ENCODE results near the gene SNX11. TPM values are rescaled to one million over a fixed set of nuclear protein-coding genes. Genes with fewer than 3 reads are reported as not detected.

The SNX11 gene
- total RNA-seq, 2 experiments from 2014 or later = 12.0 to 17.6 TPM

DNA sequence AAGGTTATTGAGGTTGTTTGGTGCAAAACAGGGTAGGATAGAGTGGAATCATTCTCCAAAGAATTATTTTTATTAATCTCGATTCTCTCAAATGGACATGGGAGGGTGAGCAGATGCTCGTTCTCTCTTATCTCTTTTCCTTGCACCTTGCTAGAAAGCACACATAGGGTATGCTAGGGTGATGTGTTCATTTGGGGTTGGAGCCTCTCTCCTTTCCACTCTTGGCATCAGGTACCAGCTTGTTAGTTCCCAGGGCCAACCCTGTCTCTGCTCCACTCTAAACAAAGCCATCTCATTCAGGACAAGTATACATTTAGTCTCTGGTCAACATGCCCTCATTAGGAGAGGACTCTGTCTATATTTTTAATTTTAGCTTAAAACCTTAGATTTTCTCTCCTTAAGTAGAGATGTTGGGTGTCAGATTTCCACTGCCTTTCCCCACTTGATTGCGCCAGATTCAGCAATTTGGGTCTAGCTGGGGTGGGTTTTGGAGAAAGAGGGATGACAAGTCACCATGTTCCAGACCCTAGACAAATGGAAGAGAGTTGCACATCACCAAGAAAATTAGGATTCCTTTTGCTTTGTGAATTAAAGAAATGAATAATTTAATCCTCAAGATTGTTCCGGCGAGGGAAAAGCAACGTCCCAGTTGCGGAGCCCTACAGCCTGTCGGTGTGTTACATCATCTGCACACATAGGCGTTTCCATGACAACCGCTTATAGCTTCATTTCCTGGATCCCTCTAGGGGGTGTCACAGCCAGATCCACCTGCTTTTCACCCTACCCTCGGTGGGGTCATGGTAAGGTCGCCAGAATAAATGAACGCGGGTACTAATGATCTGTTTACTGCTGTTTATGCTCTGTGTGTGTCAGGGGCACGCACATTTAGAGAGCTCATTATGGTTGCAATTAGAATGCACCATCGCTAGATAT lies 41.6 kb downstream of the SNX11 start:
- Histone ChIP-seq H3K79me2 (ENCODE audit: insufficient read depth, low read depth, low read length) (no peaks in the 10 kb centered on the region), H3K4me1 (ENCODE audit: insufficient read depth, low read length, poor library complexity, severe bottlenecking) (no peaks in the 10 kb centered on the region), H2AFZ (ENCODE audit: low read length) (no peak overlapping the region), H3K9me3 (ENCODE audit: low read length) (no peaks in the 10 kb centered on the region), H3K4me2 (ENCODE audit: low read length) (no peak overlapping the region), H3K27ac (ENCODE audit: low read depth, low read length, poor library complexity, severe bottlenecking) (no peak overlapping the region), H3K4me3 (ENCODE audit: low read depth, low read length, poor library complexity, severe bottlenecking) (no peak overlapping the region), H3K9me2 (ENCODE audit: insufficient read depth, low read length) (no peaks in the 10 kb centered on the region), H3K36me3 (ENCODE audit: insufficient read depth, low read length) (no peaks in the 10 kb centered on the region), H4K20me1 (ENCODE audit: insufficient read depth, low read length) (no peaks in the 10 kb centered on the region)
- ChIA-PET POLR2A (interaction anchor here (1.2 kb wide), 1 partner anchor 10 kb away, joined by 4 read pairs; no protein-coding TSS in a partner anchor), CTCF (ENCODE audit: unreplicated experiment) (no interaction called here)
- intact Hi-C loops (cut with micrococcal nuclease; ENCODE audit: unreplicated experiment) = no loop called here
- peak; percentile 8 for DNase-seq (ENCODE audit: low spot score)
- no TSS peak for BruUV-seq (replicated peaks)
- TF ChIP-seq, protein P1, sequence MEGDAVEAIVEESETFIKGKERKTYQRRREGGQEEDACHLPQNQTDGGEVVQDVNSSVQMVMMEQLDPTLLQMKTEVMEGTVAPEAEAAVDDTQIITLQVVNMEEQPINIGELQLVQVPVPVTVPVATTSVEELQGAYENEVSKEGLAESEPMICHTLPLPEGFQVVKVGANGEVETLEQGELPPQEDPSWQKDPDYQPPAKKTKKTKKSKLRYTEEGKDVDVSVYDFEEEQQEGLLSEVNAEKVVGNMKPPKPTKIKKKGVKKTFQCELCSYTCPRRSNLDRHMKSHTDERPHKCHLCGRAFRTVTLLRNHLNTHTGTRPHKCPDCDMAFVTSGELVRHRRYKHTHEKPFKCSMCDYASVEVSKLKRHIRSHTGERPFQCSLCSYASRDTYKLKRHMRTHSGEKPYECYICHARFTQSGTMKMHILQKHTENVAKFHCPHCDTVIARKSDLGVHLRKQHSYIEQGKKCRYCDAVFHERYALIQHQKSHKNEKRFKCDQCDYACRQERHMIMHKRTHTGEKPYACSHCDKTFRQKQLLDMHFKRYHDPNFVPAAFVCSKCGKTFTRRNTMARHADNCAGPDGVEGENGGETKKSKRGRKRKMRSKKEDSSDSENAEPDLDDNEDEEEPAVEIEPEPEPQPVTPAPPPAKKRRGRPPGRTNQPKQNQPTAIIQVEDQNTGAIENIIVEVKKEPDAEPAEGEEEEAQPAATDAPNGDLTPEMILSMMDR (conservative IDR thresholded peaks at IDR 0.05; ENCODE audit: low read length) = no peak
- TF ChIP-seq EZH2phosphoT487 (IDR thresholded peaks at IDR 0.05; ENCODE audit: borderline replicate concordance, low read depth, low read length) = no peak

DNA sequence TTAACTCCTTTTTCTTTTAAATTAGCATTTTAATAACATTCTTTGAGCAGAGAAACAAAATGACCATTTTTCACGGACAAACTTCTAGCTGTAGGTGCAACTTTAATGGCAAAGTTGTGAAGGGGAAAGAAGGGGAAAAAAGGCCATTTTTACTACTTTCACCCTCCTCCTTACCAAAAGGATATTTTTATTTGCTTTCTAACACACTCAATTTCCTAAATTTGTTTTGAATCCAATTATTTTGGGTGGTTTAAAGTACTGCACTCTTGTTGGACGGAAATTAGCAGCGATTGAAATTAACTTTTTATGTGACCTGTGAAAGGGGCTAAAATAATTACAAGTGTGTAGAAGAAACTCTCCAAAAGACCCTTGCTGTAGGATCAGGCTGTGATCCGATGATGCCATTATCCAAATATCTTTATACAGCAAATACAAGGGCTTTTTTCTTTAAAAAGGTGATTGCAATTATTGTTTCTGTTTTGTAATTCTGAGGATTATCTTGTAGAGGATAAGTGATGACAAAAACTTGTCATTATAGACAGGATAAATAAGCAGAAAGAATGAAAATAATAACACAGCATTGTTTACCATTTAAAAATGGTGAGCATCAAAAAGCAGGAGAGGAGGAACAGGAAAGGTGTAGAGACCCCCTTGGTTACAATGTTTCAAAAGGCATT lies 42.4 kb downstream of the SNX11 start:
- Histone ChIP-seq H3K27ac (ENCODE audit: low read depth, low read length, poor library complexity, severe bottlenecking) (no peak overlapping the region), H2AFZ (ENCODE audit: low read length) (no peak overlapping the region), H3K4me2 (ENCODE audit: low read length) (no peak overlapping the region), H3K9me2 (ENCODE audit: insufficient read depth, low read length) (no peaks in the 10 kb centered on the region), H3K4me1 (ENCODE audit: insufficient read depth, low read length, poor library complexity, severe bottlenecking) (no peaks in the 10 kb centered on the region), H3K36me3 (ENCODE audit: insufficient read depth, low read length) (no peaks in the 10 kb centered on the region), H4K20me1 (ENCODE audit: insufficient read depth, low read length) (no peaks in the 10 kb centered on the region), H3K9me3 (ENCODE audit: low read length) (no peaks in the 10 kb centered on the region), H3K4me3 (ENCODE audit: low read depth, low read length, poor library complexity, severe bottlenecking) (no peak overlapping the region), H3K79me2 (ENCODE audit: insufficient read depth, low read depth, low read length) (no peaks in the 10 kb centered on the region)
- no peak for DNase-seq (ENCODE audit: low spot score)
- ChIA-PET CTCF (ENCODE audit: unreplicated experiment) (no interaction called here), POLR2A (interaction anchor here (1.2 kb wide), 1 partner anchor 9 kb away, joined by 4 read pairs; no protein-coding TSS in a partner anchor)
- intact Hi-C loops (cut with micrococcal nuclease; ENCODE audit: unreplicated experiment) = no loop called here
- BruUV-seq (replicated peaks) = no TSS peak
- no peak for TF ChIP-seq EZH2phosphoT487 (IDR thresholded peaks at IDR 0.05; ENCODE audit: borderline replicate concordance, low read depth, low read length)
- TF ChIP-seq, protein P1 (conservative IDR thresholded peaks at IDR 0.05; ENCODE audit: low read length) = no peak

All from OCI-LY7 (cell line).